Fibroblast of lung (primary cell): ENCODE results near the gene SLC37A2. TPM values are rescaled to one million over a fixed set of nuclear protein-coding genes. Genes with fewer than 3 reads are reported as not detected.
"Not testable (repeated sequence)": the region's sequence is repeated elsewhere in the genome, so short reads cannot be mapped to it uniquely, and the experiment has no call there.

Experiments used
- DNase-seq, 2 donors: peaks; one replicate each; pipeline versions ENCODE4 v3.0.0 to v3.0.0-alpha.2; 2010; ENCODE audit warnings: low read depth in 2 of 2
- H2AFZ ChIP-seq: 2 replicates; pipeline ENCODE4 v1.5.1; 2012; ENCODE audit warnings: low read length, control low read depth, inconsistent platforms
- H3K27ac ChIP-seq: 2 replicates; pipeline ENCODE4 v1.5.1; 2011; ENCODE audit warnings: low read length, control low read depth; ENCODE audit not compliant: insufficient read depth
- H3K27me3 ChIP-seq: 2 replicates; pipeline ENCODE4 v1.5.1; 2011; ENCODE audit warnings: mild to moderate bottlenecking, low read length; ENCODE audit not compliant: control insufficient read depth, insufficient read depth
- H3K36me3 ChIP-seq: 2 replicates; pipeline ENCODE4 v1.5.1; 2011; ENCODE audit warnings: low read length; ENCODE audit not compliant: control insufficient read depth, insufficient read depth
- H3K4me1 ChIP-seq: 2 replicates; pipeline ENCODE4 v1.5.1; 2011; ENCODE audit warnings: low read length; ENCODE audit not compliant: control insufficient read depth, insufficient read depth; ENCODE audit errors: extremely low read depth
- H3K4me2 ChIP-seq: 2 replicates; pipeline ENCODE4 v1.5.1; 2011; ENCODE audit warnings: low read length, control low read depth; ENCODE audit not compliant: insufficient read depth; ENCODE audit errors: extremely low read depth
- H3K4me3 ChIP-seq, 4 experiments: fragments of 200-600 bp in 1 of 4; sonication (generic) in 1 of 4; replicated peaks in 1 of 4; 2 replicates each; pipeline ENCODE4 v1.5.1; 2011 to 2016; ENCODE audit warnings: low read length in 4 of 4, low read depth in 3 of 4, mild to moderate bottlenecking in 3 of 4, control low read depth in 2 of 4, inconsistent platforms in 1 of 4, mixed read lengths in 1 of 4; ENCODE audit not compliant: insufficient read depth in 1 of 4; ENCODE audit errors: control extremely low read depth in 1 of 4
- H3K79me2 ChIP-seq: 2 replicates; pipeline ENCODE4 v1.5.1; 2012; ENCODE audit warnings: mild to moderate bottlenecking, low read length, inconsistent platforms; ENCODE audit not compliant: control insufficient read depth, insufficient read depth
- H3K9ac ChIP-seq: 2 replicates; pipeline ENCODE4 v1.5.1; 2011; ENCODE audit warnings: mild to moderate bottlenecking, low read length, control low read depth; ENCODE audit not compliant: insufficient read depth
- H3K9me3 ChIP-seq: 2 replicates; pipeline ENCODE4 v1.5.1; 2012; ENCODE audit warnings: low read depth, low read length; ENCODE audit not compliant: control insufficient read depth, insufficient read depth
- H4K20me1 ChIP-seq: 2 replicates; pipeline ENCODE4 v1.5.1; 2011; ENCODE audit warnings: low read length; ENCODE audit not compliant: control insufficient read depth, insufficient read depth; ENCODE audit errors: extremely low read depth
- CTCF ChIP-seq, 2 donors: IDR thresholded peaks in 1 of 2; conservative IDR thresholded peaks in 1 of 2; 1 replicate in 1 of 2; 2 replicates in 1 of 2; pipeline ENCODE4 v1.5.1; 2011 to 2012; ENCODE audit warnings: low read length in 2 of 2, control low read depth in 1 of 2, inconsistent platforms in 1 of 2, low read depth in 1 of 2, mild to moderate bottlenecking in 1 of 2
- EZH2 ChIP-seq: IDR thresholded peaks from 2 replicates; pipeline ENCODE4 v1.5.1; 2012; ENCODE audit warnings: low read length, control low read depth, mild to moderate bottlenecking; ENCODE audit errors: missing control alignments
- polyA plus RNA-seq, 2 donors: library from polyadenylated mRNA; depleted of rRNA in 1 of 2; stranded (reverse) in 1 of 2; unstranded in 1 of 2; fragments of >200 nt; gene quantifications; 2 replicates each; pipeline ENCODE4 v1.2.1, GENCODE V29; 2011 to 2012; ENCODE audit warnings: missing spikeins in 1 of 2
- total RNA-seq: library from RNA; depleted of rRNA; stranded (reverse); fragments of >200 nt; gene quantifications from 2 replicates; pipeline ENCODE4 v1.2.1, GENCODE V29; 2014

The SLC37A2 gene
- total and polyA plus RNA-seq, 2 donors (not counting 1 experiment from before 2014, with no cell fraction given): 0.36 to 0.83 TPM

GRCh38 chr11:125053167-125053566 lies 9.9 kb upstream of the SLC37A2 start:
- H2AFZ ChIP-seq: no peak overlapping the region
- DNase-seq: no peak
- no peak for TF ChIP-seq EZH2
- no peak for TF ChIP-seq CTCF (conservative IDR thresholded peaks at IDR 0.05 in 1 of 2, IDR thresholded peaks at IDR 0.05 in 1 of 2; ENCODE audit: low read depth in 1 of 2, low read length in 2 of 2)
- no peak overlapping the region for H3K9ac ChIP-seq
- no peaks in the 10 kb centered on the region for H3K9me3 ChIP-seq
- no peaks in the 10 kb centered on the region for H3K4me1 ChIP-seq
- no peaks in the 10 kb centered on the region for H3K36me3 ChIP-seq
- no peaks in the 10 kb centered on the region for H3K27me3 ChIP-seq
- no peak overlapping the region for H3K27ac ChIP-seq
- H3K4me3 ChIP-seq: no peak overlapping the region
- H3K79me2 ChIP-seq: no peaks in the 10 kb centered on the region
- H3K4me2 ChIP-seq: no peak overlapping the region
- H4K20me1 ChIP-seq: no peaks in the 10 kb centered on the region

GRCh38 chr11:125055107-125055715 lies 7.9 kb upstream of the SLC37A2 start:
- Histone ChIP-seq H3K36me3 (no peaks in the 10 kb centered on the region), H3K4me1 (no peaks in the 10 kb centered on the region), H3K27ac (no peak overlapping the region), H3K4me2 (no peak overlapping the region), H2AFZ (no peak overlapping the region), H3K9ac (no peak overlapping the region), H4K20me1 (no peaks in the 10 kb centered on the region), H3K4me3 (no peak overlapping the region), H3K9me3 (no peaks in the 10 kb centered on the region), H3K27me3 (no peaks in the 10 kb centered on the region), H3K79me2 (no peaks in the 10 kb centered on the region)
- no peak for DNase-seq
- TF ChIP-seq CTCF (conservative IDR thresholded peaks at IDR 0.05 in 1 of 2, IDR thresholded peaks at IDR 0.05 in 1 of 2; ENCODE audit: low read depth in 1 of 2, low read length in 2 of 2) (no peak), EZH2 (no peak)

- not testable (repeated sequence) for H3K27ac ChIP-seq, H3K4me1 ChIP-seq
These were observed 7.0 kb upstream of the SLC37A2 start for GRCh38 chr11:125056111-125056510.

More at GRCh38 chr11:125056111-125056510, 7.0 kb upstream of the SLC37A2 start:
- H3K9me3 ChIP-seq, H3K4me2 ChIP-seq, H3K9ac ChIP-seq, H3K27me3 ChIP-seq, H3K79me2 ChIP-seq, H3K4me3 ChIP-seq, H4K20me1 ChIP-seq, H2AFZ ChIP-seq, DNase-seq, H3K36me3 ChIP-seq: not testable (repeated sequence)
